ENCODE results near the gene TXN2. TPM values are rescaled to one million over a fixed set of nuclear protein-coding genes. Genes with fewer than 3 reads are reported as not detected.

TXN2 gene
- total RNA-seq, 1 donor from 2014 or later = 61.0 TPM

DNA sequence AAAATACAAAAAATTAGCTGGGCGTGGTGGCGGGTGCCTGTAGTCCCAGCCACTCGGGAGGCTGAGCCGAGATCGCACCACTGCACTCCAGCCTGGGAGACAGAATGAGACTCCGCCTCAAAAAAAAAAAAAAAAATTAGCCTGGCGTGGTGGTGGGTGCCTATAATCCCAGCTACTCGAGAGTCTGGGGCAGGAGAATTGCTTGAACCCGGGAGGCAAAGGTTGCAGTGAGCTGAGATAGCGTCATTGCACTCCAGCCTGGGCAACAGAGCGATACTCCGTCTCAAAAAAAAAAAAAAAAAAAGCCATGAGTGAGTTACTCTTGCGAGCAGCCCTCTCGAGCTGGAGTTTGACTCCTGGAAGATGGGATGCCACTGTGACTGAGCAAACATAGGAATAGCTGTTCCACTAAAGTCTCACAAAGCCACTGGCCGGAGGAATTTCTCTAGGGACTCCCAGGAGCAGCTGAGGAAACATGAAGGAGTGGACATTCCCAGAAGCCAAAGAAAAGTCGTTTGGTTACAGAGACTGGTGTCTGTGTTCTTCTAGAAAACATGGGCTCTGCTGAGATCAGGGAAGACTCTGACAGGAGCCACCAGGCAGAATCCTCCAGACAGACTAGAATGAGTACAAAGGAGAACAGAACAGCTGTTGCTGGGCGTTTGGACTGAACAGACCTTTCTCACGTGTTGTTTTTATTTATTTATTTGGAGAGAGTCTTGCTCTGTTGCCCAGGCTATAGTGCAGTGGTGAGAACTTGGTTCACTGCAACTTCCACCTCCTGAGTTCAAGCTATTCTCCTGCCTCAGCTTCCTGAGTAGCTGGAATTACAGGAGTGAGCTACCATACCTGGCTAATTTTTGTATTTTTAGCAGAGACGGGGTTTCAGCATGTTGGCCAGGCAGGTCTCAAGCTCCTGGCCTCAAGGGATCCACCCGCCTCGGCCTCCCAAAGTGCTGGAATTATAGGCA is 61.2 kb downstream of the TXN2 start:
- Histone ChIP-seq H3K4me3 (ENCODE audit: insufficient read depth, low read depth, low read length) (no peak overlapping the region), H3K9me3 (ENCODE audit: insufficient read depth, low read depth, low read length) (no peaks in the 10 kb centered on the region), H4K20me1 (ENCODE audit: insufficient read depth, low read length) (no peaks in the 10 kb centered on the region), H3K4me1 (ENCODE audit: insufficient read depth, low read length) (peaks cover 23% of the 10 kb centered on the region), H3K4me2 (ENCODE audit: low read length) (peak overlapping the region; percentile 40), H3K79me2 (ENCODE audit: insufficient read depth, low read length) (no peaks in the 10 kb centered on the region), H2AFZ (ENCODE audit: low read depth, low read length) (no peak overlapping the region), H3K36me3 (ENCODE audit: insufficient read depth, low read length) (no peaks in the 10 kb centered on the region), H3K27me3 (ENCODE audit: insufficient read depth, low read length) (no peaks in the 10 kb centered on the region), H3K27ac (ENCODE audit: low read depth, low read length) (no peak overlapping the region), H3K9ac (ENCODE audit: low read length) (no peak overlapping the region)
- FAIRE-seq = no peak
- H3K4me1 Mint-ChIP-seq (ENCODE audit: low read depth, unreplicated experiment) = peaks cover 16% of the 10 kb centered on the region
- no peaks in the 10 kb centered on the region for H3K9me3 Mint-ChIP-seq (ENCODE audit: unreplicated experiment)
- no peak for TF ChIP-seq EZH2 (IDR thresholded peaks at IDR 0.05; ENCODE audit: insufficient read depth, low read length)
- TF ChIP-seq, protein P1, sequence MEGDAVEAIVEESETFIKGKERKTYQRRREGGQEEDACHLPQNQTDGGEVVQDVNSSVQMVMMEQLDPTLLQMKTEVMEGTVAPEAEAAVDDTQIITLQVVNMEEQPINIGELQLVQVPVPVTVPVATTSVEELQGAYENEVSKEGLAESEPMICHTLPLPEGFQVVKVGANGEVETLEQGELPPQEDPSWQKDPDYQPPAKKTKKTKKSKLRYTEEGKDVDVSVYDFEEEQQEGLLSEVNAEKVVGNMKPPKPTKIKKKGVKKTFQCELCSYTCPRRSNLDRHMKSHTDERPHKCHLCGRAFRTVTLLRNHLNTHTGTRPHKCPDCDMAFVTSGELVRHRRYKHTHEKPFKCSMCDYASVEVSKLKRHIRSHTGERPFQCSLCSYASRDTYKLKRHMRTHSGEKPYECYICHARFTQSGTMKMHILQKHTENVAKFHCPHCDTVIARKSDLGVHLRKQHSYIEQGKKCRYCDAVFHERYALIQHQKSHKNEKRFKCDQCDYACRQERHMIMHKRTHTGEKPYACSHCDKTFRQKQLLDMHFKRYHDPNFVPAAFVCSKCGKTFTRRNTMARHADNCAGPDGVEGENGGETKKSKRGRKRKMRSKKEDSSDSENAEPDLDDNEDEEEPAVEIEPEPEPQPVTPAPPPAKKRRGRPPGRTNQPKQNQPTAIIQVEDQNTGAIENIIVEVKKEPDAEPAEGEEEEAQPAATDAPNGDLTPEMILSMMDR (IDR thresholded peaks at IDR 0.05; ENCODE audit: insufficient read depth, low read depth, low read length) = no peak
- DNase-seq (ENCODE audit: low read depth) = no peak
- H3K27ac Mint-ChIP-seq (ENCODE audit: unreplicated experiment) = peak overlapping the region; percentile 58
- H3K27me3 Mint-ChIP-seq (ENCODE audit: low read depth, unreplicated experiment) = no peaks in the 10 kb centered on the region
- H3K36me3 Mint-ChIP-seq (ENCODE audit: low read depth, unreplicated experiment) = no peaks in the 10 kb centered on the region
- H3K4me3 Mint-ChIP-seq (ENCODE audit: unreplicated experiment) = no peak overlapping the region

DNA sequence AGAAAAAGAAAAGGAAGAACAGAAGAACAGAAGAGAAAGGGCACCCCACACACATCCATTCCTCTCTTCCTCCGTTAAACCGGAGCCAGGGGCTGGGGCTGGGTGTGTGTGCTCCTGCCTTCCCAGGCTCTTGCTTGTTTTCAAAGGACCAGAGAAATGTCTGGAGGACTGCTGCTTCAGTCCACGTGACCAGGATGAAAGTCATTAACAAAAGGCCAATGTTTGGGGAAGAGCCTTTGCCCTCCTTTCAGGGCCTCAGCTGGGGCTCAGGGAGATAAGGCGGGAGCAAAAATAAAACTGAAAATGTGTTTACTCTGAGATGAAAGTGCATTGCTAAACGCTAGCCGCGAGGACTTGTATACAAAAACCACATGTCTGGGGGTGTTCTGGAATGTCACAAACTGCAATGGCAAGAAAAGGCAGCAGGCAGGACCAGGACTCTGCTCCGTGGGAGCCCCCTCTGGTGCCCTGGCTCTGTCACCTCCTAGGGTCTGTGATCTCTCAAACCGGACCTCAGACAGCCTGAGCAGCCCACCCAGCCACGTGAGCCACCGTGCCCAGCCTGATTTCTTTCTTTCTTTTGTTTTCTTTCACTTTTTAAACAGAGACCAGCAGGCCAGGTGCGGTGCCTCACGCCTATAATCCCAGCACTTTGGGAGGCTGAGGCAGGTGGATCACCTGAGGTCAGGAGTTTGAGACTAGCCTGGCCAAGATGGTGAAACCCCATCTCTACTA is 62.1 kb downstream of the TXN2 start:
- Histone ChIP-seq H3K9ac (ENCODE audit: low read length) (peak overlapping the region; percentile 4), H3K4me3 (ENCODE audit: insufficient read depth, low read depth, low read length) (no peak overlapping the region), H3K27me3 (ENCODE audit: insufficient read depth, low read length) (no peaks in the 10 kb centered on the region), H3K79me2 (ENCODE audit: insufficient read depth, low read length) (no peaks in the 10 kb centered on the region), H3K4me1 (ENCODE audit: insufficient read depth, low read length) (peaks cover 23% of the 10 kb centered on the region), H3K36me3 (ENCODE audit: insufficient read depth, low read length) (no peaks in the 10 kb centered on the region), H2AFZ (ENCODE audit: low read depth, low read length) (peak overlapping the region; percentile 56), H3K9me3 (ENCODE audit: insufficient read depth, low read depth, low read length) (no peaks in the 10 kb centered on the region), H3K27ac (ENCODE audit: low read depth, low read length) (no peak overlapping the region), H3K4me2 (ENCODE audit: low read length) (peak overlapping the region; percentile 73), H4K20me1 (ENCODE audit: insufficient read depth, low read length) (no peaks in the 10 kb centered on the region)
- H3K27ac Mint-ChIP-seq (ENCODE audit: unreplicated experiment) = no peak overlapping the region
- DNase-seq (ENCODE audit: low read depth) (no peak), FAIRE-seq (no peak)
- no peaks in the 10 kb centered on the region for H3K9me3 Mint-ChIP-seq (ENCODE audit: unreplicated experiment)
- peak overlapping the region; percentile 50 for H3K4me3 Mint-ChIP-seq (ENCODE audit: unreplicated experiment)
- peaks cover 15% of the 10 kb centered on the region for H3K4me1 Mint-ChIP-seq (ENCODE audit: low read depth, unreplicated experiment)
- H3K36me3 Mint-ChIP-seq (ENCODE audit: low read depth, unreplicated experiment) = no peaks in the 10 kb centered on the region
- TF ChIP-seq, protein P1 (IDR thresholded peaks at IDR 0.05; ENCODE audit: insufficient read depth, low read depth, low read length) = no peak
- no peak for TF ChIP-seq EZH2 (IDR thresholded peaks at IDR 0.05; ENCODE audit: insufficient read depth, low read length)
- H3K27me3 Mint-ChIP-seq (ENCODE audit: low read depth, unreplicated experiment) = no peaks in the 10 kb centered on the region
